ENCODE measurements around the gene MYH15. TPM values are rescaled to one million over a fixed set of nuclear protein-coding genes. Genes with fewer than 3 reads are reported as not detected.

Gene MYH15
- total RNA-seq: 0.41 TPM

DNA sequence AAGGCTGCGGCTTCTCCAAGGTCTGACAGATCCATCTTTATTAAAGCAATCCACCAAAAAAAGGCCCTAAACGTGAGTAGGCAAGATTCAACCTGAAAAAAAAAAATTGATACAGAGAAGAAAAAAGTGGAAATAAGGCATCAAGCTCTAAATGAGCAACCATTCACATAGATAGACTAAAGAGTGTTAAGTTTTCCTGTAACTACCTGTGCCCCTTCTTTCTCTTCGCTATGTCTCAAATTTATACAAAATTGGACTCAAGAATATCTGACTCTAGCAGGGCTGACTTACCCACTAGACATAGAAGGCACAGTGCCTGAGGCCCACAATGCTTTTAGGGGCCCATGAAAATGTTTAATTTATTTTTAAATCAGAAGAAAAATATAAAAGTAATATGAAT lies at the start of gene MYH15:
Gene MYH15 (minus strand): TSS at position 101 of the 400 bp plus-strand sequence. CDS start 66 bp downstream, at position 35.
- FAIRE-seq (no peak), DNase-seq (ENCODE audit: low spot score in 2 of 2) (no peak)

DNA sequence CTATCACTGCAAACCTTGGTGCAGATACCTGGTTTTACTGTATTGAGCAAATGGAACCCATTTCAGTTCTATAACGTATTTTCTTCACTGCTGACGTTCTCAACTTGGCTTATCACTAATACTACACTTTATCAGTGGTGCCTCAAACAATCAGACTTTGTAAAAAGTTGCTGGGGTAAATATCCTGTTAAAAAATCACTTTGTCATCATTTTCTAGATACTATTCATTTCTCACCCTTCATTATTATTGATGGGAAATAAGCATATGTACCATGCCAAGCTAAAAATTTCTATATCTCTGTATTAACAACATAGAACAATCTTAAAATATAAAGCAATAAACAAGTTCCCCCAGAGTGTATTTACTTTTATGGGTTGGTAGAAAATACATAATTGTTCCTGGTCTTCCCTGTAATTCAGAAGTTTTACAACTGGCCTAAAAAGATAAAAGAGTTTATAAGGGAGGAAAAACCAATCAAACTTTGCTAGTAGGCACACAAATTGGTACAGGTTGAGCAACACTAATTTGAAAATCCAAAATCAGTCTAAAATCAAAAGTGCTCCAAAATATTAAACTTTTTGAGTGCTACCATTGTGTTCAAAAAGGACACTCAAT lies 45.7 kb upstream of the MYH15 start:
- no peak for FAIRE-seq
- no peak for DNase-seq (ENCODE audit: low spot score in 2 of 2)

DNA sequence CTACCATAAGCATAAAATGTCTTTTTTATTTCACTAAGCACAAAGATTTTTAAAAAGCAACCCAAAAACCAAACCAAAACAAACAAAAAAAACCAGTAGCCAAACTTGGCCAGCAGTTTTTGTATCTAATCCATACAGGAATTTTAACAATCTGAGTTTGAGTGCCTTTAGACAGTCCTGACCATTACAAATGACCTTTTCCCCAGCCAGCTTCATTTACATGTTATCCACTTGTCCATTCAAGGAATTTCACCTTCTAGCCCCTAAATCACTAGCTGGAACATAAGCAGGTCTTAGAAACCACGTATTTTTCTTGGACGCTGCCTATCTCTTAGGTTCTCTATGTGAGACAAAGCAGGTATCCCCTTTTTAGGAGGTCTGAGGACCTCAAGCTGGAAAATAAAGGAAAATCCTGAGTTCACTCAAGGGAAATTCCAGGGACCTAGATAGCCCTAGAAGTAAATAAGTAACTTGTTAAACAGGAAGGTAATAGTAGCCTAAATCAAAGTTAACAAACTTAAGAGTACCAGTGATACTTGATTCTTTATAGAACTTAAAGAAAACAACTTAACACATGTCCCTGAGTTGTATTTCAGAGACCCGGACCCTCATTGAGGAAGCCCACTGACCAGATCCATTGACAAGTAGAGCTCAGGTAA lies 44.6 kb upstream of the MYH15 start:
- no peak for DNase-seq (ENCODE audit: low spot score in 2 of 2)
- no peak for FAIRE-seq

DNA sequence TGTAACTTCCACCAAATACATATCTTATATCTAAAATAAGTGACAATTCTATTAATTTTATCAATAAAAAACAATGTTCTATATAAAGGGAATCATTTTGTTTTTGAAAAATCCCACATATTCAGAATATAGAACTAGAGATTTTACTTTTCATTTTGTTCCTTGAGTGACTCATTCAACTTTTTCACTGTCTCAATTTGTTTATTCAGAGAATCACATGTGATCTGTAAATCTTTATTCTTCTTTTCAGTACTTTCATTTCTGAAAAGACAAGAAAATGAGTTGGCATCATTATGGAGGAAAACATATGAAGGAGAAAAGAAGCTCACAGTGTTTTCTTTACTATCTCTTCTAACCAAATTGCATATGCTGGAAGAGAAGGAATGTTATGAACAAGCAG lies 43.8 kb upstream of the MYH15 start:
- FAIRE-seq (no peak), DNase-seq (ENCODE audit: low spot score in 2 of 2) (no peak)

DNA sequence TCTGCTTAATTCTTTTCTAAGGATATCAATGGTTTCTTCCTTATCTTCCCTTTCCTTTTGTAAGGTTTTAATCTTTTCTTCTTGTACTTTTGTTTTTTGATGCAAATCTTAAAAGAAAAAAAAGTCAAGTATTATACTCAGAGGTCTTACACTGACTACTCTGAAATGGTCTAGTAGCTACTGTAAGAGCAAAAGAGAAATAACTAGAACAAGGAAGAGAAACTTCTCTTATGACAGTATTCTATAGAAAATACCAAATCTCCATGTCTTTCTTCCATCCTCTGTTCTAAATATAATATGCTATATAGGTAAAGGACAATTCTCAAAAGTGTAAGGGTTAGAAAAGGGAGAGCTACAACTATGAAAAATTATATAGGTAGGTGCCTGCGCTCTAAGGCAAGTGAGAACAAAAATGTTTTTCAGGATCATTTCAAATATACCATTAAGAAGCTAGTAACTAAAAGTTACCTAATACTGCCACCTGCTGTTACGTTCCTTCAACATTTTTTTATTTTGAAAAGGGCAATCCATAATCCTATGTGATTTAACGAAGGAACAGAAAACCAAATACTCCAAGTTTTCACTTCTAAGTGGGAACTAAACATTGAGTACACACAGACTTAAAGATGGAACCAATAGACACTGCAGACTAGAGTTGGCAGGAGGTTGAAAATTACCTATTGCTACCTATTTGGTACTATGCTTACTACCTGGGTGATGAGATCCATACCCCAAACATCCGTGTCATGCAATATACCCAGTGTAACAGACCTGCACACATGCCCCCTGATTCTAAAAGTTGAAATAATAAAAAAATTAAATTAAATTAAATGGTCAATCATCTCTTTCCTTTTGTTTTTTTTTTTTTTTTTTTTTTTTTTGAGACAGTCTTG lies 42.1 kb upstream of the MYH15 start:
- FAIRE-seq: peak; percentile 92
- DNase-seq (ENCODE audit: low spot score in 2 of 2): peak in 1 of 2 donors; percentile 4

DNA sequence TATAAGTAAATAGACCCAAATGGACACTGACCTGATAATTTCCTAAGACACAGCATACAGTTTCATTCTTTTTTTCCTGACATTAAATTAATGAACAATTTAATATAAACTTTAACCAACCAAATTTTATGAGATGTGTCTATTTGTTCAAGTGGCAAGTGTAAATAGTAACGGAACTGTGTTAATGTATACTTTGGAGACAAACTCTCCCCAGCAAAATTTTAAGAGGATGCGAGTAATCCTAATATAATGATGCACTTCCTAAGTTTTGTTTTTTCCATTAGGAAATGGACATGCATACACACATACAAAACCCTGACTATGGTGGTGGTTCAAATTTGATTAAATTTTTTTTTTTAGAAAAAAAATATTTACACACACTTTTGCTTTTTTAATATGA lies 38.5 kb upstream of the MYH15 start:
- FAIRE-seq (no peak), DNase-seq (ENCODE audit: low spot score in 2 of 2) (no peak)

DNA sequence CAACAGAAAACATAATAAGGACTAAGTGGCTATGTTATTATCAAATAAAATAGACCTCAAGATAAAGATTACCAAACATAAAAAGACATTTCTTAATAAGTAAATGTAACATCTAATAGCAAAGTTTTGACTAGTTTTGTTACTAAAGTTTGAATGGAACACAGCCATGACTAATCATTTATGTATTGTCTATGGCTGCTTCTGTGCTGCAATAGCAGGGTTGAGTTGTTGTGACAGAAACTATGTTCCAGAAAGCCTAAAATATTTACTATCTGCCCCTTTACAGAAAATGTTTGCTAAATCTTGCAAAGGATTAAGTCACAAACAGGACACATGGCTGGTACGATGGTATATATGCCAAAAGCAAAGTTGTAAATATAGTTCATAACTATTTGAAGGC lies 37.9 kb upstream of the MYH15 start:
- no peak for DNase-seq (ENCODE audit: low spot score in 2 of 2)
- FAIRE-seq: no peak

DNA sequence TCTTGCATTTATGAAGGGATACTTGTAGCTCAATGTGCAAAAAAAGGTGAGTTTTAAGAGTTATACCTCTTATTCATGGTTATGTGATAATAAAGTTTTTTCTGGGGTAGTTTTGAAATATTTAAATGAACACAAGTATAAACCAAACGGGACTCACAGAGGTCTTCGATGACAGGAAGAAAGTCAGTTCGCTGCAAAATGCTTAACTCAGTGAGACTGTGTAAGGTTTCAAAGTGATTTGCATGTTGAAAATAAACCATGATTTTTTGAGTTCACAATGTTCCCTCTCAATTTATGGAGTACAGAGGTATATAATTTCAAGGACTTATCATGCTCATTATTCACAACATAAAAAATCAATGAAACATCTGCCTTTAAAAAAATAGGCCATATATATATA lies 36.3 kb upstream of the MYH15 start:
- no peak for DNase-seq (ENCODE audit: low spot score in 2 of 2)
- no peak for FAIRE-seq

DNA sequence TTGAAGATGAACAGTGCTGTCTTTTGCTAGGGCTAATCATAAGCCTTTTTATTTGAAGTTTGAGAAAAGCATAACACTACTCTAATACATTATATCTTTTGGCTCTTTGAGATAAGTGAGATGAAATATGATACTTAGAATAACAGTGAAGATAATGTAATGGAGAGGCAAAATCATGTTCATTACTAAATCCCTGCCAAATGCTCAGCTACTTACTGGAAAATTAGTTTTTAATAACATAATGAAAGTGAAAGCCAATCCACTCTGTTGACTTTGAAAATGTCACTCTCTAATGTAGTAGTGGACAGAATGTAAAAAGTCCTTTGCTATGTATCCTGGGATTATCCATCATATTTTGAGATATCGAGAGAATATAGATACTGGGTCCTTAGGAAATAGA lies 35.9 kb upstream of the MYH15 start:
- FAIRE-seq: no peak
- no peak for DNase-seq (ENCODE audit: low spot score in 2 of 2)

DNA sequence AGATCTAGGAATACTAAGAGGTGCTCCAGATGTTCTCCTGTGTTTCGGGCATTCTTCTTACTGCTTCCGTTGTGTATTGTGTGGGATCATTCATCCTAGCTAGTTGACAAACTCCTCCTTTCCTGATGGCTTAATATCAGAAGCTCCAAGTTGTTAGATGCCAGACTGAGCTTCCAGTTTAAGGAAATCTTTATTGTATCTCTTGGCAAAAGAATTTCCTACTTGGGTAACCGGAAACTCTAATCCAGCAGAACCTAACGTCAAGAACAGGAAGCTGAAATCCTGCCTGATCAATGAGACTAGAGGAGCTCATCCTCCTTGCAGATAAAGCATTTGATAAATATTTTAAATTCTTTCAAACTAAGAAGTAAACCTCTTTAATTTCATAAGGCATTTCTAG lies 27.7 kb upstream of the MYH15 start:
- FAIRE-seq (no peak), DNase-seq (ENCODE audit: low spot score in 2 of 2) (no peak)

DNA sequence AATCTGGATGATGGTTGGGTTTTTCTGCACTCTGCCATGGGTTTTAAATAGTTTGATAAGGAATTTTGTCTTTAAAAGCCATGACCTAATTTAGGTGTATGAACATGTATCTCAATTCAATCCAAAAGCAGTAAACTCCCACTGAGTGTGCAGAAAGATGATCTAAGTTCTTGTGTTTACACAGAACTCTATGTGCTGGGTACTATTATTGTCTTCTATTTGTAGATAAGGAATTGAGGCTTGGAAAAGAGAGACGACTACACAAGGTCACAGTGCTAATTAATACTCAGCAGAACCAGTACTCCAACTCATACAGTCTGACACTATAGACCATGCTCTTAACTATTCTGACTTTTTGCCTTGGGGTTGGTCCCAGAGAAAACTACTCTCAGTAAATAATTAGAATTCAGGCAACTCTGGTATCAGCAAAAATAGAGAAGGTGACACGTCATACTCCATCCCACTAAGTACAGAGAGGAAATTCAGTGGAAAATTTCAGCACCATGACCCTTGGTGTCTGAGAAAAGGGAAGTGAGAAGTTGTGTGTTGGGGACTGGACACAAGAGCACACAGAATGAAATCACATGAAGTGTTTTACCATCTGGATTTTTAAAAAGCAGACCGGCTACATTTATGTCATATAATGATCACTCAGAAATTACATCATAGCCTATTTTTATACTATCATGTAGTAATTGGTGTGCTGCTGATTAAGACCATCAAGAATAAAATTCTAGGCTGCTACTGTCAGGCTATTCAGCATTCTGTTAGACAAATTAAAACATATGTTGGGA lies 18.3 kb upstream of the MYH15 start:
- DNase-seq (ENCODE audit: low spot score in 2 of 2) (no peak), FAIRE-seq (no peak)

DNA sequence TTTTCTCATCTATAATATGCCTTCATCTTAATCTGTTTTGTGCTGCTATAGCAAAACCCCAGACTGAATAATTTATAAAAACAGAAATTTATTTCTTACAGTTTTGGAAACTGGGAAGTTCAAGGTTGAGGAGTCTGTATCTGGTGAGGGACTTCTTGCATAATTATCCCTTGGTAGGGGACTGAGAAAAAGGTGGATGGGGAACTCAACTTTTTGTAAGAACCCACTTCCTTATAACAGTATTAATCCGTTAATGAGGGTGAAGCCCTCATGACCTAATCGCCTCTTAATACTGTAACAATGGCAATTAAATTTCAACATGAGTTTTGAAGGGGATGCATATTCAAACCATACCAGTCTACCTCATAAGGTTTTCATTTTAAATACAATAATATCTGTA lies 17.4 kb upstream of the MYH15 start:
- DNase-seq (ENCODE audit: low spot score in 2 of 2) (no peak), FAIRE-seq (no peak)

DNA sequence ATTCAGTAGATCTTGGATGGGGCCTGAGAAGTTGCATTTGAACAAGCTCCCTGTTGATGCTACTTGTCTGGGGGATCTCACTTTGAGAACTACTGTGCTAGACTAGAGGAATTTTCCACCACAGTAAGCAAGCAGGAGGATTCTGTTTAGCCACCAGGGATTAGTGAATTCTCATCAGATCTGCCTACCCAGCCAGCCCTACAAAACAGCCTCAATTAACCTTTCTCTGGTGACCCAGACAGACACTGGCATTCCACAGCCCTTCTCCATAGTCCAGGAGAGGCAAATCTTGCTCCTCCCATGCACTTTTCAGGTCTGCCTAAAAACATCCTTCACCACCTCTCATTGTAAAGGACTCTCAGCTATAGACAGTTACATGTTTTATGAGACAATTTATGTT lies 16.7 kb upstream of the MYH15 start:
- no peak for FAIRE-seq
- DNase-seq (ENCODE audit: low spot score in 2 of 2): no peak

DNA sequence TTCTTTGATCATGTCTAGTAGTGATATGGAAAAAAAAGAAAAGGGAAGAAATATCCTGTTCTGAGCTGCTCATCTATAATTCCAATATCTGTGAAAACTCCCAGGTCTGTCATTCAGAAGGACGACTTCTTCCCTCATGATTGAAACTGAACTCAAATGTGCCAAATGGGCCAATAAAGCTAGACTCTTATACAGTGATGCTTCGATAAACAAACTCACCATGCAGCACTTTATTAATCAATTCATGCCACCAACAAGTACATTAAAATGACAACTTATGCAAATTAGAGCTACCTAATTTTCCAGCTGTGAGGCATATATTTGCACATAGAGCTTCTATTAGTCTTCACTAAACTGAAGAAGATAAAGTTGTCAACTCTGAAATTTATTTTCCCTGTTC lies 15.6 kb upstream of the MYH15 start:
- no peak for DNase-seq (ENCODE audit: low spot score in 2 of 2)
- no peak for FAIRE-seq

DNA sequence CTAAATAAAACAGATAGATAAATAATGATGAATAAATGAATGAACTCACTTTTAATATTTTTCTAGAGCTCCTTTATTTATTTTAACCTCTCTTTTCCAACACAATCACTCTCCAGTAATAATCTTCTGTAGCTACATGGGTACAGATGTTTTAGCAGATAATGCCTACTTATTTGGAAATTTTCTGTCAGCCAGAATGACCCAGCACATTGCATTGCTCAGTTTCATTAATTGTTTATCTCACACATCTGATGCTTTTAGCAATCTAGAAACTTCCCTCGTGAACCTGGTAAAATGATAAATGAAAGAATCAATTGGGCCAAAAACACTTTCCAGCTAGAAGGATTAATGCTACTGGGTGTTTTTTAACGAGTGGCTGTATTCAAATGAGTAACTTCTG lies 14.9 kb upstream of the MYH15 start:
- FAIRE-seq: no peak

DNA sequence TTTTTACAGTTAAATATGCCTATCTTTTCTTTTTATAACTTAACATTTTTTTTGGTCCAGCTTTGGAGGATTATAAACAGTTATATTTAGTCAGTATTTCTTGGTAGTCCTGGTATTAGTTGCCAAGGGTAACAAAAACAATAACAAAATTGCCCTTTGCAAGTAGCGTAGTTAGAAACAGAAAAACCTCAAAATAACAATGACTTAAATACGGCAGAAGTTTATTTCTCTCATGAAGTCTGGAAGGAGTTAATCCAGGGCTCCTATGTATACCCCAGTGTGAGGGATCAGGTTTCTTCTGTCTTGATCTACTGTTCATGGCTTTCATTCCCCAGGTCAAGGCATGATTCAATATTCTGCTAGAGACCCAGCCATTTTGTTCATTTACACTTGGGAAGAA lies 14.1 kb upstream of the MYH15 start:
- DNase-seq (ENCODE audit: low spot score in 2 of 2) (no peak), FAIRE-seq (no peak)

More for the DNA sequence above, 14.9 kb upstream of the MYH15 start:
- DNase-seq (ENCODE audit: low spot score in 2 of 2): no peak

DNA sequence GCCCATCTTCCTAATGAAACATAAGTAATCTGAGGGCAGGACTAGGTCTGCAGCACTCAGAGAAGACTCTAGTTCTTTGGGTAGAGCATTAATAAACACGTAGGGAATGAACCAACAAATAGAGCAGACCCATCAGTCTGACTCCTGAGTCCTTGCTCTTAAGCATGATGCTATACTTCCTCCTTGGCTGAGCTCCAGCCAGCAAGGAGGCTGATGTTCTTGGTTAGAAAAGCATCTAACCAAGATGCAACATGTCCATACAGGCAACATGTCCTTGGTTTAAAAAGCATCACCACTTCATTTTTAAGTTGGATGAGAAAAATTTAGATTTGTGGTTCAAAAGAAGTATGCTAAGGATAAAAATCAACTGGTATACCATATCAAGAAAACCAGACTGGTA lies 8.5 kb upstream of the MYH15 start:
- DNase-seq (ENCODE audit: low spot score in 2 of 2) (no peak), FAIRE-seq (no peak)

DNA sequence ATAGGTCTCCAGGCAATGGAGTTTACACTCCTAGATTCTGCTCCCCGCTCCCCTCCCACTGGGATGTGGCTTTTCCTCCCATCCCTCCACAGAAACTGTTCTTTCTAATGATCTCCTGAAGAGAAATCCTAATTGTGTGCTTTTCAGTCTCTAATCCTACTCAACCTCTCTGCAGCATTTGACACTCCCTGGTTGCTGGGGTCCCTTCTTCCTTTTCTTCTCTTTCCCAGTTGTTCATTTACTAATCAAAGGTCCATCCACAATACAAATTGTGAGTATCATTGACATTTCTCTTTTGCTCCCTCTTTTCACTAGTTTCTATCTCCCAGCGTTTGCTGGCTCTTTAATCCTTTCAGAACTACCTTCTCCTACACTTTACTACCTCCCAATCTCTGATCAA lies 6.5 kb upstream of the MYH15 start:
- DNase-seq (ENCODE audit: low spot score in 2 of 2) (no peak), FAIRE-seq (no peak)

DNA sequence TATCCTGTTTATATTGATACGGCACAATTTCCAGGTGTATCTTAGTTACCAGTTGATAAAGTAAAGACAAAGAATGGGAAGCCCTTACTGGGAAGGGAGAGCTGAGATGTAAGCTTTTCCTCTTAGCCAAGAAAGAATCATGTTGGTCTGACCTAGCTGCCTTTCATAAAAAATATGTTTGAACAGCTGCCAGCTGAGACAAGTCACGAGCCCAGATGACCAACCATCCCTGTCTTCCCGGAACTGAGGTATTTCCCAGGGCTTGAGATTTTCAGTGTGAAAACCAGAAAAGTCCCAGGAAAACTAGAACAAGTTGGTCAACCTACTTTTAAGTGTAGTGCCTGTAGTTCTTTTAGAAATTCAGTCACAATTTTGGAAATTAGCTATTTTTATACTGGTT lies 3.6 kb upstream of the MYH15 start:
- no peak for DNase-seq (ENCODE audit: low spot score in 2 of 2)
- FAIRE-seq: no peak

DNA sequence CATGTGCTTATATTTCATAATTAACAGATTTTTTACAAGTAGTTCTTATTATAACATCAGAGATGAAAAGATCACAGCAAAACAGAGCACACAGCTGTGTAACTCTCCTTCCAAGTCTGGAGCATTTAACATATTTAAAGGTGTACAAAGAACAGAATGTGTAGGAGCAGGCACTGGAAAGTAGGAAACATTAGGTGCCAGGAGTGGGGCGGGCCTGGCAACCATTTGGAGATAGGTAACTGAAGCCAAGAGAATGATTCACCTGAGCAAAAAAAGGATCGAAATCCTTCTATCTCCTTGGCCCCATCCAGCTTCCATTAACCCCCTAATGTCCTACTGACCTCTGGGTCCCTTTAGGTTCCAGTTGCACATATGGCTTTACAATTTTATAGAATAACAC lies 2.3 kb upstream of the MYH15 start:
- FAIRE-seq (no peak), DNase-seq (ENCODE audit: low spot score in 2 of 2) (no peak)

DNA sequence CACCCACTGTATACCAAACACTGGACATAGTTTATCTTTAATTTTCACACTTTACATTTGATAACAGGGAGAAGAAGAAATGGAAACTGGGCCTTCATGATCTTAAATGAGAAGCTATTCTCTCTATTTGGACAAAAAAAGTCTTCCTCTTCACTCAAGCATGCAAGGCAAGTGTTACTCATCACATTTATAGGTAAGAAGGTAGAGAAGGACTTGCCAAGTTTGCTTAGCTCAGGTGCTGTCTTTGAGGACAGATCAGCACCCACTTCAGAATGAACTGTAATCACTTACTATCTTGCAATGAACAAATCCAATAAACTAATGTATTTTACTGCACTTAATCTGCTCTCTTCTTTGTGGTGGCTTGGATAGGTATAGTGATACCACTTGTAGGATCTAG lies 1.1 kb upstream of the MYH15 start:
- FAIRE-seq: no peak
- DNase-seq (ENCODE audit: low spot score in 2 of 2): no peak

Measured in frontal cortex (tissue), 4 donors.